Ramos (cell line): ENCODE results near the gene PEX6.

Experiments used
- in situ Hi-C: fragments of 300-500 bp; cut with MboI; formaldehyde crosslinking; loops from one replicate; pipeline ENCODE4 v1.14.3; 2022; ENCODE audit warnings: low sequenced_read_pairs; ENCODE audit not compliant: unreplicated experiment

Gene PEX6

GRCh38 chr6:42938428-42938796 is 40.6 kb downstream of the PEX6 start:
- in situ Hi-C loops: no loop called here

DNA sequence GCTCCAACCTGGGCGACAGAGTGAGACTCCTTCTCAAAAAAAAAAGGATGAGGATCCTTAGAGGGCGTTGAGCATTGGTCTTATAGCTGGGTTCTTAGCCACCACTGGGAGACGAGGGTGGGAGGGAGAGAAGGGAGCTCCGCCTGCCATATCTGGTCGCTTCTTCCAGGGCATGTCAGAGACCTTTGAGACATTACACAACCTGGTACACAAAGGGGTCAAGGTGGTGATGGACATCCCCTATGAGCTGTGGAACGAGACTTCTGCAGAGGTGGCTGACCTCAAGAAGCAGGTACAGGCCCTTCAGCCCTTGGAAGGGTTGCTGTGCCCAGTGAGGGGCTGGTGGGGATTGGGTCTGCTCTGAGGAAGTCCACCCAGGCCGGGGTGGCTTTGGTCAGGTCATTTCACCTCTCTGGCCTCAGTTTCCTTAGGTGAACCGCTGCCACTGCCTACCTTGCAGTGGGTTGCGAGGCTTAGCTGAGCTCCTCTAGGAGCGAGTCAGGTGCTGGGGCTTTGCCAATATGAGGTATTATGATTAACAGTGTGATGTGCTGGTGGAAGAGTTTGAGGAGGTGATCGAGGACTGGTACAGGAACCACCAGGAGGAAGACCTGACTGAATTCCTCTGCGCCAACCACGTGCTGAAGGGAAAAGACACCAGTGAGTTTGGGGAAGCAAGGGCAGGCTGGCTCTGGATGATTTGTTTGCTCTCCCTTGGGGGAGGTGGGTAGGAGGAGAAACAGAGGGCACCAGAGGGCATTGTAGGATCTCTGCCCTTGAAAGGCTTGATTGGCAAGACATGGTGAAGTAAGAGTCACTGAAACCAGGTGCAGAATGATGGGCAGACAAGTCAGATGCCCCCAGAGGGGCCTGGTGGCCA is 41.2 kb downstream of the PEX6 start:
- in situ Hi-C loops: no loop called here

GRCh38 chr6:42936398-42936797 is 42.6 kb downstream of the PEX6 start:
- in situ Hi-C loops: no loop called here

GRCh38 chr6:42935322-42935721 is 43.7 kb downstream of the PEX6 start:
- in situ Hi-C loops: no loop called here

GRCh38 chr6:42933205-42933604 is 45.8 kb downstream of the PEX6 start:
- in situ Hi-C loops: no loop called here

DNA sequence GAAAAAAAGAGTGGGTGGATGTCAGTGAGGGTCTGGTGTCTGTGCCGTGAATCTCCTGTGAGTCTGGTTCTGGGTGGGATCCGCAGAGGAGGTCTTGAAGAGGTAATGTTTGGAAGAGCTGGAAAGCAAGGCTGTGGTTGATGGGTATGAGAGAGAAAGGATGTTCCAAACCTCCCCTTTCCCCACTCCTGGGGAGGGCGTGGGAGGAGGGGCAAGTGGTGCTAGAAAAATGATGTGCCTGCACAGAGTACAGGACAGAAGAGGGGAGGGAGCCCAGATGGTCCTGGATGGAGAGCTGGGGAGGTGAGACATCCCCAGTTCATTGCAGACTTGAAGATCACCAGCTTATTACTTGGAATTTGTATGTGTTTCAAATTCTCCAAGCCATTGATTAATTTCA is 46.6 kb downstream of the PEX6 start:
- in situ Hi-C loops: no loop called here

DNA sequence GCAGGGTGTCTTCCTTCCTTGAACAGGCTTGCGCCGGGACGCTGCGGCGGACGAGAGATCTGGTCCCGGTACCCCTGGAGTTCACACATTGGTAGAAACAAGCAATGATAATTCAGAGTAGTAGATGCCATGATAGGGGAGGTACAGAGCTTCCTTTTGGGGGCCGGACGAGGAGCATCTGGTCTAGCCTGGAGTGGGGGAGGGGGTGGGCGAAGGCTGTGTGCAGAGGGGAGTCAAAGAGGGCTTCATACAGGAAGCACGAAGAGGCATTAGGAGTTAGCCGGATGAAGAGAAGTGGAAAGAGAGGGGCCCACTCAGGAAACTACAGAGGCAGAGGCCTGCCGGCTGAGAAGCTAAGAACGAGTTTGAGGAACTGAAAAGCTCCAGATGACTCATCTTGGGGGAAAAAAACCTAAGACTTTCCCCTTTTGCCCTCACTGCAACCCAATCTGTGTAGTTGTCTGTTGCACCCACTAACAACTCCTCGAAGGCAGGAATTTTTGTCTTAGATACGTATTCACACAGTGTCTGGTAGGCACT is 49.1 kb downstream of the PEX6 start:
- in situ Hi-C loops: no loop called here

DNA sequence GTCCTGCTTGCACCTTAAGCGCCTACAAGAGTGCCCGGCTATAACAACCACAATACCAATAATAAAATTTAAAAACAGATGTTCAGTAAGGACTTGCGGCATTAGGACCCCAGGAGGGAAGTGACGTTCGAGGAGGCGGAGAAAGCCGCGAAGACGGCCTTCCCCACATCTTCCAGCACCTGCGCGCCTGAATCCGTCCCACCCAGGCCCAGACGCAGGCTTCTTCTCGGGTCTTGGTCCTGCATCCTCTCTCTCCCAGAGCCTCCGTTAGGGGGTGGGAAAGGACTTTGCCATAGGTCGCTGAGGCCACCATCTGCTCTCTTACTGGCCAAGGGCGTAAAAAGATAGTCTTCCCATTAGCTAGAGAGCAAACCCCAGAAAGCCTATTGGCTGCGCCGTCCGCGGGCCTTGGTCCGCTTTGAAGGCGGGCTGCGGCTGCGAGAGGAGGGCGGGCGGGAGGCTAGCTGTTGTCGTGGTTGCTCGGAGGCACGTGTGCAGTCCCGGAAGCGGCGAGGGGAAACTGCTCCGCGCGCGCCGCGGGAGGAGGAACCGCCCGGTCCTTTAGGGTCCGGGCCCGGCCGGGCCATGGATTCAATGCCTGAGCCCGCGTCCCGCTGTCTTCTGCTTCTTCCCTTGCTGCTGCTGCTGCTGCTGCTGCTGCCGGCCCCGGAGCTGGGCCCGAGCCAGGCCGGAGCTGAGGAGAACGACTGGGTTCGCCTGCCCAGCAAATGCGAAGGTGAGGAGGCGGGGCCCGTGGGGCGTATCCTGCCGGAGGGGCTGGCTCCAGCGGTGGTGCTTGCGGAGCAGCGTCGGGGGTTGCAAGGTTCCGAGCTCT is 49.8 kb downstream of the PEX6 start, which contains the start of gene CNPY3:
TSS of gene CNPY3 (plus strand) at position 495 of the 835 bp plus-strand sequence. CDS start at position 586, 91 bp downstream.
- in situ Hi-C loops: no loop called here

- in situ Hi-C loops: no loop called here
Observed at GRCh38 chr6:42925248-42925857, 53.6 kb downstream of the PEX6 start.

DNA sequence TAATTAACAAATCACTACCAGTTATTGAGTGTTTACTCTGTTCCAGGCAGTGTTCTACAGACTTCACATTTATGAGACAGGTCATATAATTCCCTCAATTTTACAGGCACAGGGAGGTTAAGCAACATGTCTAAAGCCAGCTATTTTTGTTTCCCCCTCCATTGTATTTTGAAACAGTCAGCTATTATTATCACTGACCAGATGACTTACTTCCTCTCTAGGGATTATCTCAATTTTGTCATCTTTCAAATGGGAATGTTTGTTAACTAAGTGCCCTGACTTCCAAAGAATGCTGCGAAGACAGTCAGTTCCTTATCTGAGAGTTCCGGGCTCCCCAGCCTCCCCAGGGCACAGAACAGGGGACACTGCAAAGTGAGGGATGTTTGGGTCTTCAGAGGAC is 55.3 kb downstream of the PEX6 start:
- in situ Hi-C loops: no loop called here

DNA sequence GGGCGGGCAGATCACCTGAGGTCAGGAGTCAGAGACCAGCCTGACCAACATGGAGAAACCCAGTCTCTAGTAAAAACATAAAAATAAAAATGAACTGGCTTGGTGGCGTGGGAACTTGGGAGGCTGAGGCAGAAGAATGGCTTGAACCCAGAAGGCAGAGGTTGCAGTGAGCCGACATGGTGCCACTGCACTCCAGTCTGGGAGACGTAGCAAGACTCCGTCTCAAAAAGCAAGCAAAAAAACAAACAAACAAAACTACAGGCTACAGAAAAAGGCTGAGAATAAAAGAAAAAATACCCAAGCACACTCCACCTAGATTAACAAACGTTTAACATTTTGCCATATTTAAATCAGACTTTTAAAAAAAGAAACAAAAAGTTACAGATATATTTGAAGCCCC is 57.2 kb downstream of the PEX6 start:
- in situ Hi-C loops: no loop called here

DNA sequence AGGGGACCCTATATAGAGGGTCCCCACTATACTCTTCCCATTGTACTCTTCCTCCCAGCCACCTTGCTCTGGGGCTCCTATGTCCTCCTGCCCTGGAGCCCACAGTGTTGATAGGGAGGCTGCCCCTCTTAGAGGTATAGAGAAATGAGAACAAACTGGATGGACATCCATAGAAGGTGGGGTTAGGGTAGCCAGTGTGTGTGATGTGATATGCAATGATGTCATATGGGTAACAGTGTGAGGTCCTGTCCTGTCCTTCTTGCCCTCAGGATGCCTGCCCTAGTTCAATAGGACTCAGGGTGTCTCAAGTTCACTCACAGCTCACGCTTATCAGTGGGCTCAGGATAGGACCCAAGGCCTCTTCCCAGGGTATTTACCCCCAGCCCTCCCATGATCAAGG is 62.7 kb downstream of the PEX6 start:
- in situ Hi-C loops: no loop called here

DNA sequence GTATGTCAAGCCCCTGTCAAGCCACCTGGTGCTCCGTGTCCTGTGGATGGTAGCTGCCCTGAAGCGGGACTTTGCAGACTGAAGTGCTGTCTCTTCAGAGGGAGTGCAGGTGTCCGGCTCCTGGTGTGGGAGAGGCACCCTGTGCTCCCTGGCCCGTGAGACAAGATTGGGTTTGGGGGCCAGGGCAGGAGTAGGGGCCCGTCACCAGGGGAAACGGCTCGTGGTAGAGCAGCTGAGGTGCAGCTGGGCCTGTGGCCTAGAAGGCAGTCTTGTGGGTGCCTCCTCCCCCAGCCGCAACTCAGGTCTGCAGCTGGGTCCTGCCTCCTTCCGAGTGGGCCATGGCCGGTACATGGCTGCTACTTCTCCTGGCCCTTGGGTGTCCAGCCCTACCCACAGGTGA is 63.2 kb downstream of the PEX6 start, which contains the start of gene PTCRA:
TSS of gene PTCRA (plus strand) at position 322 of the 400 bp plus-strand sequence. CDS start at position 339, 17 bp downstream.
- in situ Hi-C loops: no loop called here

GRCh38 chr6:42914546-42914945 is 64.4 kb downstream of the PEX6 start:
- in situ Hi-C loops: no loop called here
